HL-60 (cell line): ENCODE results near the gene KANSL3.

Source experiments
- DNase-seq, 2 experiments: peaks; one replicate each; pipeline ENCODE4 v3.0.0-alpha.2; 2010 to 2020; ENCODE audit warnings: low read depth in 1 of 2, low spot score in 1 of 2
- H3K27ac ChIP-seq: fragments of 250-450 bp; sonication (Bioruptor Pico); replicated peaks from 2 replicates; pipeline ENCODE4 v1.5.1; 2020; ENCODE audit warnings: mild to moderate bottlenecking, moderate library complexity
- H3K27me3 ChIP-seq: fragments of 250-450 bp; sonication (Bioruptor Pico); 2 replicates; pipeline ENCODE4 v1.5.1; 2021; ENCODE audit warnings: mild to moderate bottlenecking, moderate library complexity; ENCODE audit not compliant: insufficient read depth, poor library complexity, severe bottlenecking
- H3K4me3 ChIP-seq: replicated peaks from 2 replicates; pipeline ENCODE4 v1.5.1; 2011; ENCODE audit warnings: mild to moderate bottlenecking, control low read depth, low read length; ENCODE audit not compliant: insufficient read depth
- CTCF ChIP-seq: IDR thresholded peaks from one replicate; pipeline ENCODE4 v1.5.1; 2011; ENCODE audit warnings: low read length, control low read depth, inconsistent platforms; ENCODE audit not compliant: insufficient read depth
- GABPA ChIP-seq: IDR thresholded peaks from 2 replicates; pipeline ENCODE4 v1.6.1; 2012; ENCODE audit warnings: low read depth
- POLR2AphosphoS5 ChIP-seq: IDR thresholded peaks from 2 replicates; pipeline ENCODE4 v1.6.1; 2012; ENCODE audit warnings: low read depth
- REST ChIP-seq: IDR thresholded peaks from 2 replicates; pipeline ENCODE4 v1.6.1; 2012; ENCODE audit warnings: low read depth; ENCODE audit not compliant: insufficient replicate concordance
- SPI1 ChIP-seq: IDR thresholded peaks from 2 replicates; pipeline ENCODE4 v1.6.1; 2012; ENCODE audit warnings: low read depth, mild to moderate bottlenecking, borderline replicate concordance

Gene KANSL3

GRCh38 chr2:96636551-96637171, 1.5 kb downstream of the KANSL3 start:
- Histone ChIP-seq H3K27ac (peak overlapping the region; percentile 78), H3K27me3 (no peaks in the 10 kb centered on the region), H3K4me3 (peak overlapping the region; percentile 63)
- no peak for TF ChIP-seq CTCF
- no peak for TF ChIP-seq POLR2AphosphoS5
- TF ChIP-seq REST: no peak
- DNase-seq: peak in 1 of 2 experiments; percentile 11

- H3K27me3 ChIP-seq: no peaks in the 10 kb centered on the region
- H3K4me3 ChIP-seq: no peak overlapping the region
- DNase-seq: no peak
- no peak for TF ChIP-seq POLR2AphosphoS5
- TF ChIP-seq GABPA: no peak
- no peak for TF ChIP-seq REST
- no peak for TF ChIP-seq SPI1
- TF ChIP-seq CTCF: no peak
- no peak overlapping the region for H3K27ac ChIP-seq
Measured at GRCh38 chr2:96633641-96634040, 4.5 kb downstream of the KANSL3 start.

GRCh38 chr2:96631804-96632435, 6.2 kb downstream of the KANSL3 start:
- no peaks in the 10 kb centered on the region for H3K27me3 ChIP-seq
- DNase-seq: no peak
- no peak overlapping the region for H3K27ac ChIP-seq
- no peak for TF ChIP-seq POLR2AphosphoS5
- TF ChIP-seq GABPA: no peak
- TF ChIP-seq REST: no peak
- TF ChIP-seq SPI1: no peak
- TF ChIP-seq CTCF: no peak
- no peak overlapping the region for H3K4me3 ChIP-seq
